C1 segment of cervical spinal cord (tissue), 14 donors: ENCODE results near the gene AGAP9.
"Not testable (repeated sequence)": the region's sequence is repeated elsewhere in the genome, so short reads cannot be mapped to it uniquely, and the experiment has no call there.

Experiments used
- DNase-seq, 14 donors: peaks; one replicate each; lab custom pipeline; 2025; lab: John Stamatoyannopoulos, UW

The AGAP9 gene

DNA sequence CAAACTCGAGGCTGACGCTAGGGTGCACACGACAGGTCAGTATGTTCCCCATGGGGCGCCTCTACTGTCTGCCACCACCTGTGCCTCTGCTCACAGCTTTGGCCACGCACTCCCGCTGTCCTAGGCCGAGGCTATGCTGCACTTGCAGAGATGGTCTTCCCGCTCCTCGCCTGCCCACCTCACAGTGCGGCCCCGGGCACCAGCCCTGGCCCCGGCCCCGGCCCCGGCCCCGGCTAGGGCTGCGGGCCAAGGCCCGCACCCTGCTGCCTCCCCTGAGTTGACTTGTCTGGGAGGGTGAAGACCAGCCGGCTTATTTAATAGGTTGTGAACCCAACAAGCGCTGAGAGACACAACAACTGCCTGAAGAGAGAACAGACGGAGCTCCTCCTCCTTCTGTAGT, at the start of gene AGAP9:
Gene AGAP9 (minus strand): TSS at position 164 of the 400 bp plus-strand sequence. CDS start 112 bp downstream, at position 52.
- not testable (repeated sequence) for DNase-seq

DNA sequence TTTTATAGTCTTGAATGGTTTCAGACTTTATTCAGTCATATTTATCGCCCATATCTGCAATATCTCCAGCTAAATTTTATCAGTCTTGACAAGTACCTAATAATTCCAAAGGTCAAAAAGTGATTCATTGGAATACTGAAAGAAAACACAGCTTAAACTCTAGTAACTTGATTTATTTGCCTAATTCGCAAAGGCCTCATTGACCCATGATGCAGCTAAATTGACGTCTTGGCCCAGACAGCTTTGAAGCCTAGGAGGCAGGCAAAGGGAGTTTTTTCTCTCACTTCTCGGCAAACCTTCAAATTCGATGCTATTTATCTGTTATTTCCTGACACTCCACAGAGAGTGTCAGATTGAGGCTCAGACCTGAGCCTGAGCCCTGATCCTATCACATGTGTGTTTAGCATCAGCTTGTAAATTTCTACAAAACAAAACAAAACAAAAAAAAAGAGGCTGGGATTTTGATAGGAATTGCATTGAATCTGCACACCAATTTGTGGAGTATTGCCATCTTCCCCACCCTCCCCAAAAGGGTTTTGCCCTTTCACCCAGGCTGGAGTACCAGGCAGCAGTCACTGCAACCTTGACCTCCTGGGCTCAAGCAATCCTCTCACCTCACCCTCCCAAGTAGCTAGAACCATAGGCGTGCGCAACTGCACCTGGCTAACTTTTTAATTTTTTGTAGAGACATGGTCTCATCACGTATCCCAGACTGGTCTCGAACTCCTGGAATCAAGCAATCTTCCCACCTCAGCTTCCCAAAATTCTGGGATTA, 47.9 kb upstream of the AGAP9 start:
- DNase-seq, result not testable (repeated sequence)

DNA sequence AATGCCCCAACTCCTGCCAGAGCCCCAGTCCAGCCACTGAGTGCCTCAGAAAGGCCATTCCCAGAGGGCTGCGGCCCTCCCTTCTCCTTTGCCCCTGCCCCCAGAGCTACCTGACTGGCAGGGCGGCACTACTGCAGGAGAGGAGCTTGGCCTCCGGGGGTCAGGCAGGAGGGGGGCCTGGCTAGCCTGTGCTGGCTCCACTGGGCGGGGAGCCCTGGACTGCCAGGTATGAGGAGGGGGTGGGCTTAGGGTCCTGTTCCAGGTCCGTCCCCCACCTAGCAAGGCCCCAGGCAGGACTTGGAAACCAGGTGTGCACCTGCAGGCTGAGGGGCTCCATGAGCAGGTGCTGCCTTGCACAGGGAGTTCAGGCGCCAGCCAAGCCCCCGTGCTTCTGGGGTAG, 43.3 kb upstream of the AGAP9 start:
- DNase-seq, result not testable (repeated sequence)

DNA sequence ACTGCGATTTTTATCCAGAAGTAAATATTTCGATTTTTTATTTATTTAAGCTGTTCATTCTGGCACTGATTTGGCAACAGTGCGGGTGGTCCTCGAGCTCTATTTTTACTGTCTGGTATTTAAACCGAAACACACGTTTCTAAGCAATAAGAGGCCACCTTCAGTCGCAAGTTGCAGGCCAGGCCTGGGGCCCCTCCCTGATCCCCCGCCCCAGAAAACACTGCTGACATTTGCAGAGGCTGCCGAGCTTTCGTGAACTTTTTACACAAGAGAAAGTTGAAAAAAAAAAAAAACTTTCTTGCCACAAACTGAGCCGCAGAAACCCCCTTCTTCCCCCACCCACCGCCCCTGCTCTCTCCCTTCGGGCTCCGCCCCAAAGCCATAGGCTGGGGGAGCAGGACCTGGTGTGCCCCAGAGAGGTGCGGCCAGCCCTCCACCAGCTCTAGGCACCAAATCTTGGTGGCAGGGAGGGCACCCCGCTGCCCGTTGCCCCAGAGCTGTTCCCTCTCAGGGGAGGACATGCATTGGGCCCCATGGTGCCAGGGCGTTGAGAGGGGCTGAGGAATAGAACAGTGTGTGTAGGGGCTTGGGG, 42.8 kb upstream of the AGAP9 start:
- not testable (repeated sequence) for DNase-seq

DNA sequence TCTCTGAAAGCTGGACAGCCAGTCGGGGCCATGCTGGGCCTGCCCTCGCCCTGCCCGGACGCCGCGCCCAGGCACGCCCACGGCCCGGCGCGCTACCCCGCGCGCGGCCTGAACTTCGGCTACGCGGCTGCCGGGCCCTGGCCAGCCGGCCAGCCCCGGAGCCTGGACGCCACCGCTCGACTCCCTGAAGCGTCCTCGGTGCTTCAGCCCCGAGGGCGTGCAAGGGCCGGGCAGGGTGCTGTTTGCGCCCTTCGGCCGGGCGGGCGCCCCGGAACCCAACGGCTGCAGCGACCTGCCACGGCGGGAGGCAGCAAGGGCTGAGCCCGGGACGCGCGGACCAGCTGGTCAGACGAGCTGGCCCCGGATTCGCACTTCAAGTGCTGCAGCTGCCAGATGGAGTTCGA, 42.1 kb upstream of the AGAP9 start:
- DNase-seq, result not testable (repeated sequence)

DNA sequence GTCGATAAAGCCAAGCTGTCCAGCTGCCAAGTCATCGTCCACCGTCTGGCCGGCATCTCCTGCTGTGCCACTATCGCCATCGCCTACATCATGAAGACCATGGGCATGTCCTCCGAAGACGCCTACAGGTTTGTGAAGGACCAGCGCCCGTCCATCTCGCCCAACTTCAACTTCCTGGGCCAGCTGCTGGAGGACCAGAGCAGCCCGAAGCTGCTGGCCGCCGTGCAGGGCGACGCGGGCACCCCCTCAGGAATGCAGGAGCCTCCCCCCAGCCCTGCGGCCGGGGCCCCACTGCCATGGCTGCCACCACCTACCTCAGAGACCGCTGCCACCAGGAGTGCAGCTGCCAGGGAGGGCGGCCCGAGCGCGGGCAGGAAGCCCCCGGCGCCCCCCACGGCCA, 41.5 kb upstream of the AGAP9 start:
- not testable (repeated sequence) for DNase-seq

DNA sequence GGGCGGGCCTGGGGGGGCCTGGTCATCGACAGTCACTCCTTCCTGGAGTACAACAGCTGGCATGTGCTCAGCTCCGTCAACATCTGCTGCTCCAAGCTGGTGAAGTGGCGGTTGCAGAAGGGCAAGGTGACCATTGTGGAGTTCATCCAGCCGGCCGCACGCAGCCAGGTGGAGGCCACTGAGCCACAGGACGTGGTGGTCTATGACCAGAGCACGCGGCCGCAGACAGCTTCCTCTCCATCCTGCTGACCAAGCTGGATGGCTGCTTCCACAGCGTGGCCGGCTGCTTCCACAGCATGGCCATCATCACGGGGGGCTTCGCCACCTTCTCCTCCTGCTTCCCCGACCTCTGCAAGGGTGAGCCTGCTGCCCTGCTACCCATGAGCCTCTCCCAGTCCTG, 40.9 kb upstream of the AGAP9 start:
- DNase-seq, result not testable (repeated sequence)

DNA sequence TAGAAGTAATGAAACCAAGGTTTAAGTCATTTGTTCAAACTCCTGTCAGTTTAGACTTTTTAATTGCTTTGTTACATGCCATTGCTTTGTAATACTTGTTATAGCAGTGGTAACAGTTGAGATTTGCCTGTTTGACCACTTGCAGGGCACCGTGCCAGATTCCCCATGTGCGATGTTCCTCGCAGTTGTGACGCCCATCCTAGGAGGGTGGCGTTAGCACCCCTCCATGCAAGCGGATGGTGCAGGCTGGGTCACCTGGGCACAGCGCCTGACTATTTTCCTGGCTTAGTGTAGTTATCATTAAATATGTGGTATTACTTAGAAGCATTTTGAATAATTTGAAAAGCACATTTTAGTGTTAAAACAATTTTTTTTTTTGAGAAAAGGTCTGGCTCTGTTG, 37.0 kb upstream of the AGAP9 start:
- DNase-seq, result not testable (repeated sequence)

DNA sequence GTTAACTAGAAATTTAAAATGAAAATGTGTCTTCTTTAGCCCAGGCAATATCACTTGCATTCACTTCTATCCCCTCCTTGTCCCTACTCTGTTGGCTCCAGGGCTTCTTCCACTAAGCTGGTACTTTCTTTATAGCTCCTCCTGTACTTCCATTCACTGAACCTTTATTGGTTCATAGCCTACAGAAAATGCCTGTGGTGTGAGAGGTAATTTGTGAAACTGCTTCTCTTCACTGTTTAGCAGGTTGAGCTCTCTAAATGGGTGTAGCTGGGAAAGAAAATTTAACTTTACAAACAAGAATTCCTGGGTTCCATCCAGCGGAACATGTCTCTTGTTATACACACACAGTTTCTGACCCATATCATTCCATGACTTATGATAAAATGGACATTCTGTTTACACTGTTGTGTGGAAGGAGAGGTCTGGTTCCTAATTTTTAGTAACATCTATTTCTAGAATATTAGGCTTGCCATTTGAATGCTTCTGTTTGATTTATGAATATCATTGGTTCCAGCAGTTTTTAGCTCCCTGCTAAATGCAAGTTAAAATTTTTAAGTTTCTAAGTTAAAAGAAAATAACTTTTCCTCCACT, 36.4 kb upstream of the AGAP9 start:
- DNase-seq, result not testable (repeated sequence)

DNA sequence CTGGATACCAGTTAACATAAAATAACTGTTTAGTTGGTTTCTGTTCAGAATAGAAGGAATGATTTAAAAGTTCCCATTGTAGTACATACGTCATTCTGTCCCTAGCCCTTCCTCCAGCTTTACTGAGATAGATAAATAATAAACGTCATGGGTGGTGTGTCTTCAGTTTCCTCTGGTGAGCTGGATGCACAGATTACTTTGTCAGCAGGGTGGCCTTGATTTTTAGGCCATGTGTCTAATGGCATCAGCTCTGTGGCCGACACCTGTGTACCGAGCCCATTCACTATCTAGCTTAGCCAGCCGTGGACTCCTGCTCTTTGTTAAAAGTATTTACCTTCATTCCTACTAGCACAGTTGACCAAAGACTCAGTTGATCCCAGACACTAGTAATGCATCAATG, 34.7 kb upstream of the AGAP9 start:
- DNase-seq, result not testable (repeated sequence)

DNA sequence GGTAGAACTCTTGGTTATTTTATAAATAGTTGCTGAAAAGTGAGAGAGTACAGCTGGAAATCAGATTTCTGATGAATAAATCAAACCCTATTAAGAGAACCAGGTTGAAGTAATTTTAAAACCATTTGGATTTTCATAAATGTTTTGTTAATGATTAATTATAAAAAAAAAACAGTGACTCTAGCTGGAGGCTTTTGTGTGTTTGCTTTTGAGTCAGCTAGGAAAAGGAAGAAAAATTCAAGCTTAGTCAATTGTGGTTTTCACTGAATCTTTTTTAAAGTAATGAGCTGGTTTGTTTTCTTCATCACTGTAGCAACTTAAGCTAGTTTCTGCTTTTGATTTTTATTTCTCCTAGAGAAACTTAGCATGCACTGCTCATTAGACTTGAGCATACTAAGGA, 34.2 kb upstream of the AGAP9 start:
- DNase-seq, result not testable (repeated sequence)

DNA sequence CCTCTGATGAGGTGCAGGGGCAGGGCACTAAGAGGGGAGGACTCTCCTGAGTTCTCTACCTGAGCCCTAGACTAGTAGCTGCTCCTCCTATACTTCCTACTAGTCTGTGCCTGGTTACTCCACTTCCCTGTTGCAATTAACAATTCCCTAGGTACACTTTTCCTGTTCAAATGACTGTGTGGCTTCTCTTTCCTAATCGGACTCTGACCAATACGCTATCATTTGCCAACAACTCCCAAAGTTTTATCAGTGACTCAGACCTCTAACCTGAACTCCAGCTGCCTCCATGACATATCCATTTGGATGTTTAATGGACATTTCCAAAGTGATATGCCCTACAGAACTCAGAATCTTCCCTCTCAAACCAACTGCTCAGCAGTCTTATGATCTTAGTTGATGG, 31.9 kb upstream of the AGAP9 start:
- not testable (repeated sequence) for DNase-seq

DNA sequence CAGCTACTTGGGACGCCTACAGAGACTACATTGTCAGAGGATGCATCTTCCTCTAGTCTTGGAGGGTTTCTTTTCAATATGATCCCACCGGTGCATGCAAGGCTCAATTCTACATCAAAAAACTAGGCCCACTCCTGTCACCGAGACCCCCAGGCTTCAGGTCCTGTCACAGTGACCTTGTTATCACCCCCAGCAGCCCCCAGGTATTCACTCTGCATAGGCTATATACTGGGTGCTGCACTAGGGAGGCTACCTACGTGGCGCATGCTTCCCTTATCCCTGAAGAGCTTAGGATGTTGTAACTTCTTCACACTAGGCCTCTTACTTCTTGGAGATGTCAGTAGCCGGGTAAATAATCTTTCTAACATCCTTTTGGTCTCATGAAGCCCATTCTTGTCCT, 31.1 kb upstream of the AGAP9 start:
- not testable (repeated sequence) for DNase-seq

DNA sequence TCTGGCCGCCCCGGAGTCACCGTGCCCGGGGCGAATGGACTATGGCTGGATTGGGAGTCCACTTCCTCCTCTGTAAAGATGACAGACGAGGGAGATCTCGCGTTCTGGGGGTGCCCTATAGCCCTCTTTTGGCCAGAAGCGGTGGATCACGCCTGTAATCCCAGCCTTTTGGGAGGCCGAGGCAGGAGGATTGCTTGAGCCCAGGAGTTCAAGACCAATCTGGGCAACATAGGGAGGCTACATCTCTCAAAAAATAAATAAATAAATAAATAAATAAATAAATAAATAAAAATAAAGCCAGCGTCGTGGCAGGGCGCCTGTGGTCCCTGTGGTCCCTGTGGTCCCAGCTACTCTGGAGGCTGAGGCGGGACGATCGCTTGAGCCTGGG, 30.4 kb upstream of the AGAP9 start:
- peak in 3 of 14 donors; percentile 2 to 17 (median 3) for DNase-seq

DNA sequence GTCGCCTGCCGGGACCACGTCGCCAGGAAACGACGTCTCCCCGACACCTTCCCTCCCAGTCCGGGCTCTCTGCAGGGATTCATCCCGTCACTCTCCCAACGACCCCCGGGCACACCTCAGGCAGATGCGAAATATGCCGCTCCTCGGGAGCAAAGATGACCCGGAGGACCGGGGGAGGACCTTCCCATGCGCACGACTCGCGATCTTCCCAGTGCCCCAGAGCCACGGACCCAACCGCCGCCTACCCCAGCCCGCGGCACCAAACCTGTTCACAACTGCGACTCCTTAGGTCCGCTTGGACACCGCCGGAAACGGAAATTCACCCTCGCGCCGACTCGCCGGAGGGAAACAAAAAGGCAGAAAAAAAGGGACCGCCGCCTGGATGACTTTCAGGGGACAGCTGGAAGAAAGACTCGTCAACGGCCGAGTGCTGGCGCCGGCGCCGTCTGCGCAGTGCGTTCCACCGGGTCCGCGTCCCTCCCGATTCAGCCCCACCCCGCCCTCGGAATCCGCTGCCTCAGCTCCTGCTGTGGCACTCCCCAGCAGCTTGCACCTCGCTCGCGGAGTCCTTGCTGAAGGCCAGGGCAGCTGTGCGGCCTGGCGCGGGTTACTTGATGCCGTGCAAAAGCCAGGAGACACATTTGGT, 29.9 kb upstream of the AGAP9 start:
- DNase-seq, result peak; percentile 1 to 90 (median 76)

DNA sequence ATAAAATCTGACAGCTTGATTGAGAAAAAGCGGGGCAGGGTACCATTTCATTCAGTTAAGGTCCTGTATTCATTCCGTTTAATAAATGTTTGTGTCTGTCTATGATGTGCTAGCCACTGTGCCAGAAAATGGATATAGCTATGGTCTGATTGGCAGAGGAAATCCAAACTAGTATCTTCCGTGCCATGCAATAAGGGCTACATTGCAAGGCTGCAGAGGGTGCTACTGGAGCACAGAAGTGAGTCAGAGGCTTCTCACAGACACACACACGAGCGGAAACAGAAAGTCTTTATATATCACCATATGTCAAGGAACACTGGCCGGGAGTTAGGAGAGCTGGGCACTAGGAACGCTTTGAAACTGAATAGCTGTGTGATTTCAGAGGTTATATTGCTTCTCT, 29.3 kb upstream of the AGAP9 start:
- DNase-seq, result peak in 10 of 14 donors; percentile 1 to 31 (median 18)

DNA sequence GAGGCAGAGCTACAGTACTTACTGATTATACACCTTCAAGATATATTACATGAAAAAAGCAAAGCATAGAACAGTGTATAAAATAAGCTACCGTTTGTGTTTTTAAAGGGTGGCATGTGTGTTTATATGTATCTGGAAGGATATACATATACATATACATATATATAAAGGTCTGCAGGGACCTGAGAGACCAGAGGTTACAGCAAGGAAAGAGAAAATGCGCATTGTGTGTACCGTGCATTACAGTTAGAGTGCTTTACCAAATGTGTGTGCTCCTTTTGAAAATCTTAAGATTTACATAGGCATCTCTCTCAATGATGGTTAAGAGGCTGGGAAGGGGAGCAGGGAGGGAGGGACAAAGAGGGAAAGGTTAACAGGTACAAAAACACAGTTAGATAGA, 23.8 kb upstream of the AGAP9 start:
- not testable (repeated sequence) for DNase-seq

DNA sequence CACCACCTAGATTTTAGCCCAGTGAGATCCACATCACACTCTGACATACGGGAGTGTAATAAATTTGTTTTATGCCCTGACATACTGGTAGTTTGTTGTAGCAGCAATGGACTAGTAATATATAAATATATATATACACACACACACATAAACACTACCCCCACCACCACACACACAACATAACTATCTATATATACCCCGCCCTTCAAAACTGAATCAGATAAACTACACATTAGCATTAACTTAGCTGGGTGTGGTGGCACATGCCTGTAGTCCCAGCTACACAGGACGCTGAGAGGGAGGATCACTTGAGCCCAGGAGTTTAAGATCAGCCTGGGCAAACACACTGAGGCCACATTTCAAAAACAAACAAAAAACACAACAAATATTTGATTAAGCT, 13.0 kb upstream of the AGAP9 start:
- DNase-seq, result not testable (repeated sequence)

DNA sequence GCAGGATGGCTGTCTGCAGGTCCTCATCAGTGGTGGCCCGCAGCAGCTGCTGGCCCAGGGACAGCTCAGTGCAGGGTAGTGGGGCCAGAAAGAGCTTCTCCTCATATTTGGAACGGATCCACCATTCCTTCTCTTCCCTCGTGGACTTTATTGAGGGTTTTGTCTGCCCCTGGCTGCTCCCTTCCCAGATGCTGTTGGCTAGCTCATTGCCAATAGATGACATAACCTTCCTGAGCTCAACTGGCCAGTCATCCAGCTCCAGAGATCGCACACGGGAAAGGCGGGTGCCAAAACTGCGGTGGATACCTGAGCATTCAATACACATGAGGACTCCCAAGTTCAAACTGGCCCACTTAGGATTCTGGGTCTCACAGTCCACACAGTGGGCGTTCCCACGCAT, 21.1 kb downstream of the AGAP9 start:
- not testable (repeated sequence) for DNase-seq

DNA sequence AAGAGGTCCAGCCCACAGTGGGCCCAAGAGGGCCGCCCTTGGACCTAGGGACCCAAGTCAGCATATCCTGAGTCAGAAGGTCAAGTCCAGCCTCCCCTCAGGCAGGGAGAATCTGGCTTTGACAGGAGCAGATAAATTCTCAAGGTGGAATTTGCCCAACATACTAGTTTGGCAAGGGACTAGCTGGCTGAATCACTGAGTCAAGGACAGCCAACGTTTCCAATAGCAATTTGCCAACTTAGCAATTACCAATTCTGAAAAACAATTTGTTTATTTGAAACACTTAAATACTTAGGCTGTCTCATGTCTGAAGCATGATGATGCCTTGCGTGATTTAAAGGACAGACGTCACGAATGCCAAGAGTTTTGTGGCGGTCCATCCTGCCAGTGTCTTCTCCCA, 29.2 kb downstream of the AGAP9 start:
- DNase-seq, result not testable (repeated sequence)

DNA sequence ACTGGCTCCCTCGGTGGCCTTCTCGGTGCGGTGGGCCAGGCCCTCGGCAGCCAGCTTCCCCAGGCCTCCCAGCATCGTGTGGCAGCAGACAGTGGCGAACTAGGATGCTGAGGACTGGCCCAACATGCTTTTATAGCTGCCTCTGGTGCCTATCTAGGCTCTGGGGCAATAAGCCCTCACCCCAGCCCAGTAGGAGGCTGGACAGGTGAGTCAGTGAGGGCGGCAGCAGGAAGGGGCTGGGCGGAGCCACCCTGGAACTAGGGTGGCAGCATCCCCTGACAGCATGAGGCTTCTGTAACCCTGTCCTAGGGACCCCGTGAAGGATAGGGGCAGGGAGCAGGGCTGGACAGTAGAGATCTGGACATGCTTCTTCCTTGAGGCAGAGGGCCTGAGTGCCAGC, 31.8 kb downstream of the AGAP9 start, which contains the start of gene FAM25G:
Gene FAM25G (minus strand): TSS at position 101 of the 400 bp plus-strand sequence. CDS start 26 bp downstream, at position 75.
- not testable (repeated sequence) for DNase-seq

DNA sequence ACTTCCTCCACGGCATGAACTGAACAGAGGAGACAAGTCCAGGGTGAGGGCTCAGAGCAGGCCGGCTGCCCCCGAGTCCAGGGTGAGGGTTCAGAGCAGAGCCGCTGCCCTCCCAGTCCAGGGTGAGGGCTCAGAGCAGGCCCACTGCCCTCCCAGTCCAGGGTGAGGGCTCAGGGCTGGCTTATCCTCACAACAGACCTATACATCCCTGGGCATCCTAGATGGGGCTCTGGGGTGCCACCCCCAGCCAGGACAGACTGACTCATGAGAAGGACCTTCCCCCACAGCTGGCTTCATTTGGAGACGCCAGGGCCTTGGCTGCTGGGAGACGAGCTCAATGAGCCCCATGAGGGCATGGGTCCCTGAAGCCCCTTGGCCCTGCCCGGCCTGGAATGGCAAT, 33.8 kb downstream of the AGAP9 start:
- DNase-seq, result not testable (repeated sequence)
